NCI-H1694 (cell line): Measurements from ENCODE around the gene PCBP3.
"Not testable (repeated sequence)": the region's sequence is repeated elsewhere in the genome, so short reads cannot be mapped to it uniquely, and the experiment has no call there.

Experiments
- DNase-seq: peaks from one replicate; lab custom pipeline; 2025; lab: John Stamatoyannopoulos, UW

Gene PCBP3

GRCh38 chr21:45827881-45828579, 184.5 kb downstream of the PCBP3 start:
- DNase-seq: no peak

GRCh38 chr21:45828580-45829570, 185.3 kb downstream of the PCBP3 start:
- no peak for DNase-seq

GRCh38 chr21:45829668-45830067, 186.1 kb downstream of the PCBP3 start:
- DNase-seq: no peak

GRCh38 chr21:45830221-45830640, 186.7 kb downstream of the PCBP3 start:
- no peak for DNase-seq

- no peak for DNase-seq
These were observed 187.3 kb downstream of the PCBP3 start for GRCh38 chr21:45830720-45831366.

GRCh38 chr21:45831991-45832740, 188.6 kb downstream of the PCBP3 start:
- no peak for DNase-seq

GRCh38 chr21:45832741-45833235, 189.3 kb downstream of the PCBP3 start:
- DNase-seq: not testable (repeated sequence)

GRCh38 chr21:45833414-45833813, 189.9 kb downstream of the PCBP3 start:
- DNase-seq: no peak

GRCh38 chr21:45834026-45834715, 190.6 kb downstream of the PCBP3 start:
- DNase-seq: no peak

GRCh38 chr21:45834821-45835293, 191.3 kb downstream of the PCBP3 start:
- DNase-seq: no peak

- no peak for DNase-seq
These were observed 192.1 kb downstream of the PCBP3 start for GRCh38 chr21:45835301-45836267.

- DNase-seq: no peak
These were observed 192.7 kb downstream of the PCBP3 start for GRCh38 chr21:45836268-45836655.

- DNase-seq: no peak
These were observed 193.5 kb downstream of the PCBP3 start for GRCh38 chr21:45836694-45837670.

- no peak for DNase-seq
These were observed 194.4 kb downstream of the PCBP3 start for GRCh38 chr21:45837936-45838335.

- DNase-seq: no peak
These were observed 195.1 kb downstream of the PCBP3 start for GRCh38 chr21:45838634-45839033.

- DNase-seq: no peak
These were observed 195.7 kb downstream of the PCBP3 start for GRCh38 chr21:45839274-45839673.

- no peak for DNase-seq
These were observed 197.5 kb downstream of the PCBP3 start for GRCh38 chr21:45841033-45841432.

GRCh38 chr21:45843426-45843825, 199.9 kb downstream of the PCBP3 start:
- no peak for DNase-seq
